GM15510 (cell line): ENCODE measurements around the gene SGPP1.

Experiments
- POLR2A ChIP-seq: IDR thresholded peaks from 3 replicates; pipeline ENCODE4 v1.6.1; 2011; ENCODE audit warnings: borderline replicate concordance; ENCODE audit not compliant: insufficient read length; ENCODE audit errors: extremely low read depth

SGPP1 gene

GRCh38 chr14:63727736-63728728 is at the start of gene SGPP1:
SGPP1 (minus strand) TSS chr14:63728065; CDS start chr14:63727944, 121 bp downstream.
- TF ChIP-seq POLR2A = peak; percentile 91

GRCh38 chr14:63777024-63777423 is 49.2 kb upstream of the SGPP1 start:
- no peak for TF ChIP-seq POLR2A

GRCh38 chr14:63773504-63773903 is 45.6 kb upstream of the SGPP1 start:
- no peak for TF ChIP-seq POLR2A

- no peak for TF ChIP-seq POLR2A
Measured at GRCh38 chr14:63770187-63770807, 42.4 kb upstream of the SGPP1 start.

- no peak for TF ChIP-seq POLR2A
Measured at GRCh38 chr14:63766611-63767010, 38.7 kb upstream of the SGPP1 start.

- no peak for TF ChIP-seq POLR2A
Measured at GRCh38 chr14:63764620-63765139, 36.8 kb upstream of the SGPP1 start.

GRCh38 chr14:63764103-63764502 is 36.2 kb upstream of the SGPP1 start:
- no peak for TF ChIP-seq POLR2A

- TF ChIP-seq POLR2A = no peak
Measured at GRCh38 chr14:63761351-63762117, 33.7 kb upstream of the SGPP1 start.

- TF ChIP-seq POLR2A = no peak
Measured at GRCh38 chr14:63760014-63760413, 32.1 kb upstream of the SGPP1 start.

GRCh38 chr14:63759456-63759855 is 31.6 kb upstream of the SGPP1 start:
- no peak for TF ChIP-seq POLR2A

- no peak for TF ChIP-seq POLR2A
Measured at GRCh38 chr14:63757211-63757610, 29.3 kb upstream of the SGPP1 start.

- no peak for TF ChIP-seq POLR2A
Measured at GRCh38 chr14:63752449-63753169, 24.7 kb upstream of the SGPP1 start.

GRCh38 chr14:63747846-63748245 is 20.0 kb upstream of the SGPP1 start:
- TF ChIP-seq POLR2A = no peak

GRCh38 chr14:63745858-63746425 is 18.1 kb upstream of the SGPP1 start:
- TF ChIP-seq POLR2A = no peak
